AG10803 (cell line): ENCODE data around the gene NOVA2.

Experiments used
- DNase-seq: peaks from one replicate; pipeline ENCODE4 v3.0.0; 2010; ENCODE audit warnings: low read depth
- H3K4me3 ChIP-seq: 2 replicates; pipeline ENCODE4 v1.5.1; 2011; ENCODE audit warnings: mild to moderate bottlenecking, low read length, control low read depth
- TF ChIP-seq, protein P1 (sequence below): conservative IDR thresholded peaks from 2 replicates; pipeline ENCODE4 v1.5.1; 2011; ENCODE audit warnings: mild to moderate bottlenecking, low read length, control low read depth, inconsistent platforms

Gene NOVA2

DNA sequence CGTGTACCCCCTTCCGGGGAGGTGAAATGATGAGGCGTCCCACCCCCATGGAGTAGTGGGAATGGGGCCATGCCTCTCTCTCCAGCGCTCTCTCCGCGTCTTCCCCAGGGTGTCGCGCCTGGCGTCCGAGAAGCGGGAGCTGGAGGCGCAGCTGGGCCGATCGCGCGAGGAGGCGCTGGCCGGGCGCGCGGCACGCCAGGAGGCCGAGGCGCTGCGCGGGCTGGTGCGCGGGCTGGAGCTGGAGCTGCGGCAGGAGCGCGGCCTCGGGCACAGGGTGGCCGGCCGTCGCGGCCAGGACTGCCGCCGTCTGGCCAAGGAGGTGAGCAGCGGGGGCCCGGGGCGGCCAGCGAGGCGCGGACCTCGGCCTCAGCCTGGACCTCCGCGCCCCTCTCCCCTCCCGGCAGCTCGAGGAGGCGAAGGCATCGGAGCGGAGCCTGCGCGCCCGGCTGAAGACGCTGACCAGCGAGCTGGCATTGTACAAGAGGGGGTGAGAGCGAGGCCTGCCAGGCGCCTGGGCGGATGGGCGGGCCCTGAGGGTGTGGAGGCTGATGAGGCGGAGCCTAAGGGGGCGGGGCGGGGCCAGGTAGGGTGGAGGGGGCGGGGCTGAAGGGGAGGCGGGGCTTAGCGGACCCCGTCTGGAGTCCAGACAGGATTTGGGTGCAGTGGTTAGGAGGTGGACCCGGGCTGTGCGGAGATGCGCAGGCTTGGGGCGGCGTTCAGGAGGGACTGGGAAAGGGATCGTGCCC is 41.4 kb upstream of the NOVA2 start:
- DNase-seq: peak; percentile 23
- TF ChIP-seq, protein P1, sequence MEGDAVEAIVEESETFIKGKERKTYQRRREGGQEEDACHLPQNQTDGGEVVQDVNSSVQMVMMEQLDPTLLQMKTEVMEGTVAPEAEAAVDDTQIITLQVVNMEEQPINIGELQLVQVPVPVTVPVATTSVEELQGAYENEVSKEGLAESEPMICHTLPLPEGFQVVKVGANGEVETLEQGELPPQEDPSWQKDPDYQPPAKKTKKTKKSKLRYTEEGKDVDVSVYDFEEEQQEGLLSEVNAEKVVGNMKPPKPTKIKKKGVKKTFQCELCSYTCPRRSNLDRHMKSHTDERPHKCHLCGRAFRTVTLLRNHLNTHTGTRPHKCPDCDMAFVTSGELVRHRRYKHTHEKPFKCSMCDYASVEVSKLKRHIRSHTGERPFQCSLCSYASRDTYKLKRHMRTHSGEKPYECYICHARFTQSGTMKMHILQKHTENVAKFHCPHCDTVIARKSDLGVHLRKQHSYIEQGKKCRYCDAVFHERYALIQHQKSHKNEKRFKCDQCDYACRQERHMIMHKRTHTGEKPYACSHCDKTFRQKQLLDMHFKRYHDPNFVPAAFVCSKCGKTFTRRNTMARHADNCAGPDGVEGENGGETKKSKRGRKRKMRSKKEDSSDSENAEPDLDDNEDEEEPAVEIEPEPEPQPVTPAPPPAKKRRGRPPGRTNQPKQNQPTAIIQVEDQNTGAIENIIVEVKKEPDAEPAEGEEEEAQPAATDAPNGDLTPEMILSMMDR: no peak
- peak overlapping the region; percentile 7; the same call in 1 of the 2 replicates for H3K4me3 ChIP-seq

DNA sequence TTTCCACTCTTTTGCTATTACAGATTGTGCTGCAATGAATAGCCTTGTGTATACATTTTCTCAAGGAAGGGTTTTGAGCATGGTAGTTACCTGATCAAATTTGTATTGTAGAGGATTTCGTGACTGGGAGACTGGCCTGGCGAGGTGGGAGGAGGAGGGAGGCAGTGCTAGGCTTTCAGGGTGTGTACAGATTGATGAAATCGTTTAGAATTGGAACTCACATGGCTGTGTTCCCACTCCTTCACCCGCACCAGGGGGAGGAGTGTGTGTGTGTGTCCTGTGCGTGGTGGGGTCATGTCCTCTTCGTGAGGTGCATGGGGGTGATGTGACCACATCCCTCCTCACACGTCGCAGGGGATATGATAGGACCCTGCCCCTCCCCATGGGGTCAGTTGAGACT is 40.9 kb upstream of the NOVA2 start:
- DNase-seq: no peak
- TF ChIP-seq, protein P1: no peak
- peak overlapping the region; percentile 7; the same call in 1 of the 2 replicates for H3K4me3 ChIP-seq

DNA sequence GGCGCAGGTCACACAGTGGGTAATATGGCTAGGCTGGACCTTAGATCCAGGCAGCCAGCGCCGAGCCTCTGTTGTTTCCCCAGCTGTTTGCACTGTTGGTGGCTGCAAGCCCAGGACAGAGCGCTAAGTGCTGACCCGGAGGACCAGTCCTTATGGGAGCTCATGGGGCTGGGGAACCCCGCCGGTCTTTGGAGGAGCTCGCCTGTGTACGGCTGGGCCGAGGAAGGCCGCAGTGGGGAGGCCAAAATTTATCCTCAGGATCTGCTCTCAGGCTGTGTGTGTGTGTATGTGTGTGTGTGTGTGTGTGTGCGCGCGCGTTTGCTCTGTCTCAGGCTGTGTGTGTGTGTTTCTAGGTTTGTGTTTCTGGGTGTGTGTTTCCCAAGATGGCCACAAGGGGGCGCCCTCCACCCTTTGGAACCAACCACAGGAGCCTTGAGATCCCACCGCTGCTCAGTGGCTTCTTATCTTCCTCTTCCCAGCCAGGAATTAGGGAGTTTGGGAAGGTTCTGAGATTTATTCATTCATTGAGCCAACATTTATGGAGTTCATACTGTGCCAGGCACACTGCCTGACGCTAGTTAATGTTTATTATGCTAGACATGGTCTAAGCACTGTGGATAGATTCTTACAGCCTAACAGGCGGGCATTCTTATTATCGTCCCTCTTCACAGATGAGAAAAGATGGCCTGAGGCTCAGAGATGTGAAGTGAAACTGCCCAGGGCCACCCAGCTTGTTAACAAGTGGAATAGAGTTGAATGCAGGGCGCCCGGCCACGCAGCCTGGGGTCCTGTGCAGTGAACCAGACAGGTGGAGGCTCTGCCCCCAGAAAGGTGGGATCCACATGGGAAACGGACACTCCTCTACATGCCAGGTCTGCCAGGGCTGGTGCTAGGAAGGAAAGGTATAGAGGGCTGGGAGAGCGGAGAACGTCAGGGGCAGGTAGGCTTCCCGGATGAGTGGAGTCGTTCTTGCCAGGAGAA is 36.2 kb upstream of the NOVA2 start:
- DNase-seq: peak; percentile 55
- no peak overlapping the region for H3K4me3 ChIP-seq
- TF ChIP-seq, protein P1: peak; percentile 79

DNA sequence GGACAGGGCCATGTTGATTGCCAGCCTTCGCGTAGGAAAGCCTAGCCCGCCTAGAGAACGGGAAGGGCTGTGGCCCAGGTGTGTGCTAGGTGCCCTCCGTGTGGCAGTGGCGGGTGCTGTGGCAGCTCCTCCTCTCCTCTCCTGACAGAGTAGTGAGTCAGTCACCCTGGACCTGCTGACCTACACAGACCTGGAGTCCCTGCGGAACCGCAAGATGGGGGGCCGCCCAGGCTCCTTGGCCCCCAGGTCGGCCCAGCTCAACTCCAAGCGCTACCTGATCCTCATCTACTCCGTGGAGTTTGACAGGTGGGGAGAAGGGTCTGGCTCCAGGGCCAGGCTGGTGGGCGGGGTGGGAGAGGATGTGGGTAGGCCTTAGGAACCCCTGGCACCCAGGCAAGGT is 32.7 kb upstream of the NOVA2 start:
- TF ChIP-seq, protein P1: no peak
- no peak for DNase-seq
- no peak overlapping the region for H3K4me3 ChIP-seq

DNA sequence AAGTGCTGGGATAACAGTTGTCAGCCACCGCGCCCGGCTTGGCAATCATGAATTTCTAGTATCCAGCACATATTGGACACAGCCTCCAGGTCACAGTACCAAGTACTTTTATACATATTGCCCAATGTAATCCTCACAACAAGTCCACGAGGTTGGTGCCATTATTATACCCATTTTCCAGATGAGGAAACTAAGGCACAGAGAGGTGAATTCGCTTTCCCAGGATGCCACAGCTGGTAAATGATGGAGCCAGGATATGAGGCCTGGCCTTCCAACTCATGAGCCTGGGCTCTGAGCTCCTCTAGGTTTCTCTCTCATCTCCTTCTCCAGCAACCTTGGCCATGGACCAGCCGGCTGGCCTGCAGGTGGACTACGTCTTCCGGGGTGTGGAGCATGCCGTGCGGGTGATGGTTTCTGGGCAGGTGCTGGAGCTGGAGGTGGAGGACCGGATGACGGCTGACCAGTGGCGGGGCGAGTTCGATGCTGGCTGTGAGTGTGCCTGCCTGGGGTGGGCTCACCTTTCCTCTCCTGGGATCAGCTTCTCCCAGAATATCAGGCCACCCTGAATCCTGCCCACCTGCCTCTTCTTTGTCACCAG is 29.1 kb upstream of the NOVA2 start:
- no peak overlapping the region for H3K4me3 ChIP-seq
- TF ChIP-seq, protein P1: no peak
- DNase-seq: no peak

DNA sequence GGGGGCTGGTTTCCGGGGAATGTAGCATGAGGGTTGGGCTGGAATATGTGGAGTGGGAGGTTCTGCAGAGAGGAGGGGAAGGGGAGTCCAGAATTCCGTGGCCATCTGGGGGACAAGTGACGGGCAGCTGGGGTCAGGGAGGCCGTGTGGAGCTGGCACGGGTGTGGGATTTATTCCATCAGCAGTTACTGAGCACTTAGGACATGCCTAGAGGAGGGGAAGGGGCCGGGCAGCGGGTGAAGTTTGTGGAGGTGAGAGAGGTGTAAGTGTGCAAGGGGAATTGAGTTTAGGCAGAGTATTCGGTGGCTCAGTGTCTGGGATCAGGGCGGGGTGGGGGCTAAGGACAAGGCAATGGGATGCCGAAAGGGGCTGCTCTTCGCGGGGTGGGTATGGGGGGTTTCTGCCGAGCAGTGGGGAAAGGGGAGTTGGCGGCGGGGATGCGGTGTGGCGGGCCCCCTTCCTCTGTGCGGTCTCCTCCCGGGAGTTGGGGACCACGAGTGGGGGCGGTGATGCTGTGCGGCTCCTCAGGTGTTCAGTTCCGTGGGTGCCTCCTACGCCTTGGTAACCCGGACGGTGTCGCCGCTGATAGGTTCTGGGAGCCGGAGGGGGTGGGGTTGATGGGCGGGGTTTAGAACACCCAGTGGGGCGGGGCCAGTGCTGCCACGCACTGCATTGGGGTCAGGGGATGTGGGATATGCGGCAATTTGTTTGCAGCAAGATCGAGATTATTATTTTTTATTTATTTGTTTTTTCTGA is 27.0 kb upstream of the NOVA2 start:
- TF ChIP-seq, protein P1: no peak
- DNase-seq: no peak
- H3K4me3 ChIP-seq: no peak overlapping the region
